Caco-2 (cell line): ENCODE results near the gene SPTA1. TPM values are rescaled to one million over a fixed set of nuclear protein-coding genes. Genes with fewer than 3 reads are reported as not detected.

Experiments used
- BruUV-seq: library from RNA; stranded (reverse); fragments of 400-500 nt; replicated peaks from 2 replicates; lab custom pipeline; 2021; lab: Mats Ljungman, UMichigan
- CTCF ChIA-PET: fragments of 300-600 bp; sonication (Branson Sonifier 250); formaldehyde crosslinking; loops from one replicate; lab custom pipeline; 2022; ENCODE audit warnings: antibody characterized with exemption; lab: Charles Lee
- POLR2A ChIA-PET: fragments of 300-600 bp; sonication (Branson Sonifier 250); formaldehyde crosslinking; loops from one replicate; lab custom pipeline; 2022; ENCODE audit warnings: antibody characterized with exemption; lab: Charles Lee
- DNase-seq, 2 experiments: peaks; one replicate each; pipeline versions ENCODE4 v3.0.0 to v3.0.0-alpha.2; 2020 to 2022
- H3K27me3 ChIP-seq: replicated peaks from 2 replicates; pipeline ENCODE4 v1.6.0; 2011; ENCODE audit warnings: low read length; ENCODE audit not compliant: control insufficient read depth, insufficient read depth
- H3K36me3 ChIP-seq: 2 replicates; pipeline ENCODE4 v1.5.1; 2011; ENCODE audit warnings: low read length; ENCODE audit not compliant: control insufficient read depth, insufficient read depth
- H3K4me1 ChIP-seq: fragments of 250-450 bp; sonication (Bioruptor Pico); 2 replicates; pipeline ENCODE4 v1.5.1; 2020; ENCODE audit warnings: mild to moderate bottlenecking
- H3K4me3 ChIP-seq: 2 replicates; pipeline ENCODE4 v1.5.1; 2011; ENCODE audit warnings: low read depth, mild to moderate bottlenecking, control low read depth, low read length
- H3K9me3 ChIP-seq: fragments of 250-450 bp; sonication (Bioruptor Pico); 2 replicates; pipeline ENCODE4 v1.5.1; 2020; ENCODE audit warnings: mild to moderate bottlenecking, moderate library complexity
- H3K27ac Mint-ChIP-seq: one replicate; pipeline ENCODE4 v1.8.0; 2022; ENCODE audit warnings: mixed read lengths; ENCODE audit not compliant: unreplicated experiment
- H3K27me3 Mint-ChIP-seq: one replicate; pipeline ENCODE4 v1.8.0; 2022; ENCODE audit warnings: mixed read lengths; ENCODE audit not compliant: insufficient read depth, unreplicated experiment
- H3K36me3 Mint-ChIP-seq: one replicate; pipeline ENCODE4 v1.8.0; 2022; ENCODE audit warnings: mild to moderate bottlenecking, mixed read lengths; ENCODE audit not compliant: insufficient read depth, unreplicated experiment
- H3K4me1 Mint-ChIP-seq: one replicate; pipeline ENCODE4 v1.8.0; 2022; ENCODE audit warnings: low read depth, mixed read lengths; ENCODE audit not compliant: unreplicated experiment
- H3K4me3 Mint-ChIP-seq: one replicate; pipeline ENCODE4 v1.8.0; 2022; ENCODE audit warnings: mild to moderate bottlenecking, moderate library complexity, mixed read lengths; ENCODE audit not compliant: unreplicated experiment
- H3K9me3 Mint-ChIP-seq: one replicate; pipeline ENCODE4 v1.8.0; 2022; ENCODE audit warnings: mixed read lengths; ENCODE audit not compliant: unreplicated experiment
- intact Hi-C: fragments of 100-400 bp; cut with micrococcal nuclease; formaldehyde crosslinking; loops from one replicate; pipeline ENCODE4 v1.10.0; 2022; ENCODE audit not compliant: unreplicated experiment
- total RNA-seq: library from RNA; stranded (reverse); gene quantifications from 2 replicates; pipeline ENCODE4 v1.2.3, GENCODE V29; 2022
- TF ChIP-seq, protein P1 (sequence below), 2 experiments: fragments of 200-600 bp in 1 of 2; IDR thresholded peaks; 1 replicate in 1 of 2; 2 replicates in 1 of 2; pipeline versions ENCODE4 v1.5.1 to v1.8.0; 2011 to 2022; ENCODE audit warnings: antibody characterized with exemption in 1 of 2, control low read depth in 1 of 2, inconsistent platforms in 1 of 2, low read depth in 1 of 2, low read length in 1 of 2, mild to moderate bottlenecking in 1 of 2, moderate library complexity in 1 of 2; ENCODE audit not compliant: insufficient read depth in 1 of 2, severe bottlenecking in 1 of 2, unreplicated experiment in 1 of 2

SPTA1 gene
- total RNA-seq, 1 experiment from 2014 or later: not detected

GRCh38 chr1:158579733-158580132 is 106.8 kb downstream of the SPTA1 start, which contains the start of gene OR10X1:
Gene OR10X1 (minus strand): TSS chr1:158579899. CDS start chr1:158579899, 0 bp downstream.
- TF ChIP-seq, protein P1, sequence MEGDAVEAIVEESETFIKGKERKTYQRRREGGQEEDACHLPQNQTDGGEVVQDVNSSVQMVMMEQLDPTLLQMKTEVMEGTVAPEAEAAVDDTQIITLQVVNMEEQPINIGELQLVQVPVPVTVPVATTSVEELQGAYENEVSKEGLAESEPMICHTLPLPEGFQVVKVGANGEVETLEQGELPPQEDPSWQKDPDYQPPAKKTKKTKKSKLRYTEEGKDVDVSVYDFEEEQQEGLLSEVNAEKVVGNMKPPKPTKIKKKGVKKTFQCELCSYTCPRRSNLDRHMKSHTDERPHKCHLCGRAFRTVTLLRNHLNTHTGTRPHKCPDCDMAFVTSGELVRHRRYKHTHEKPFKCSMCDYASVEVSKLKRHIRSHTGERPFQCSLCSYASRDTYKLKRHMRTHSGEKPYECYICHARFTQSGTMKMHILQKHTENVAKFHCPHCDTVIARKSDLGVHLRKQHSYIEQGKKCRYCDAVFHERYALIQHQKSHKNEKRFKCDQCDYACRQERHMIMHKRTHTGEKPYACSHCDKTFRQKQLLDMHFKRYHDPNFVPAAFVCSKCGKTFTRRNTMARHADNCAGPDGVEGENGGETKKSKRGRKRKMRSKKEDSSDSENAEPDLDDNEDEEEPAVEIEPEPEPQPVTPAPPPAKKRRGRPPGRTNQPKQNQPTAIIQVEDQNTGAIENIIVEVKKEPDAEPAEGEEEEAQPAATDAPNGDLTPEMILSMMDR (IDR thresholded peaks at IDR 0.05; ENCODE audit: insufficient read depth in 1 of 2, low read depth in 1 of 2, low read length in 1 of 2, severe bottlenecking in 1 of 2, unreplicated experiment in 1 of 2): no peak
- Mint-ChIP-seq H3K36me3 (no peaks in the 10 kb centered on the region), H3K4me3 (no peak within 1 kb of the TSS), H3K27ac (no peak within 1 kb of the TSS), H3K4me1 (no peaks in the 10 kb centered on the region), H3K27me3 (no peaks in the 10 kb centered on the region), H3K9me3 (no peaks in the 10 kb centered on the region)
- Histone ChIP-seq H3K9me3 (no peaks in the 10 kb centered on the region), H3K27me3 (no peaks in the 10 kb centered on the region), H3K4me3 (no peak within 1 kb of the TSS), H3K4me1 (peaks cover 9% of the 10 kb centered on the region; the same call in 1 of the 2 replicates), H3K36me3 (no peaks in the 10 kb centered on the region)
- BruUV-seq: no TSS peak
- no peak for DNase-seq
- intact Hi-C loops: no loop called here
- ChIA-PET CTCF (no interaction called here), POLR2A (no interaction called here)

GRCh38 chr1:158577561-158577960 is 109.0 kb downstream of the SPTA1 start:
- Mint-ChIP-seq H3K27me3 (no peaks in the 10 kb centered on the region), H3K4me1 (no peaks in the 10 kb centered on the region), H3K27ac (no peak overlapping the region), H3K36me3 (no peaks in the 10 kb centered on the region), H3K9me3 (no peaks in the 10 kb centered on the region), H3K4me3 (no peak overlapping the region)
- ChIA-PET POLR2A (no interaction called here), CTCF (no interaction called here)
- BruUV-seq: no TSS peak
- Histone ChIP-seq H3K36me3 (no peaks in the 10 kb centered on the region), H3K27me3 (no peaks in the 10 kb centered on the region), H3K9me3 (no peaks in the 10 kb centered on the region), H3K4me1 (peaks cover 9% of the 10 kb centered on the region; the same call in 1 of the 2 replicates), H3K4me3 (no peak overlapping the region)
- DNase-seq: no peak
- intact Hi-C loops: no loop called here
- TF ChIP-seq, protein P1 (IDR thresholded peaks at IDR 0.05; ENCODE audit: insufficient read depth in 1 of 2, low read depth in 1 of 2, low read length in 1 of 2, severe bottlenecking in 1 of 2, unreplicated experiment in 1 of 2): no peak

DNA sequence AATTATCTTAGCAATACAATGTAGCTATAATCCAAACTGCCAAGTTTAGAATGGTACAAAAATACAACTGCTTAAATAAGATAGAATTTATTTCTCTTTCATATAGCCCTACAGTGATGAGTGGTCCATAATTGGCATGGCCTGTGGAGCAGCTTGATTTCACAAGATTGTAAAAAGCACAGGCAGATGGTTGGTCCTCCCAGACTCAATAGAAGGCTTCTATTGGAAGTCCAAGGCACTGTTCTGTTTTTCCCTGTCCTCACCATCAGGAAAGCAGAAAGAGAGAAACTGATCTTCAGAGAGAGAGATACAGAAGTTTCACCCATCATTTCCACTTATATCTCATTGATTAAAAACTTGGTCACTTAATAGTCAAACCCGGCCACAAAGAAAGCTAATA is 114.3 kb downstream of the SPTA1 start:
- Histone ChIP-seq H3K4me3 (no peak overlapping the region), H3K4me1 (no peaks in the 10 kb centered on the region), H3K36me3 (no peaks in the 10 kb centered on the region), H3K27me3 (no peaks in the 10 kb centered on the region), H3K9me3 (no peaks in the 10 kb centered on the region)
- H3K4me3 Mint-ChIP-seq: no peak overlapping the region
- H3K9me3 Mint-ChIP-seq: no peaks in the 10 kb centered on the region
- DNase-seq: no peak
- no peaks in the 10 kb centered on the region for H3K4me1 Mint-ChIP-seq
- no peaks in the 10 kb centered on the region for H3K36me3 Mint-ChIP-seq
- ChIA-PET CTCF (no interaction called here), POLR2A (no interaction called here)
- BruUV-seq: no TSS peak
- TF ChIP-seq, protein P1 (IDR thresholded peaks at IDR 0.05; ENCODE audit: insufficient read depth in 1 of 2, low read depth in 1 of 2, low read length in 1 of 2, severe bottlenecking in 1 of 2, unreplicated experiment in 1 of 2): no peak
- H3K27me3 Mint-ChIP-seq: peaks cover 4% of the 10 kb centered on the region
- H3K27ac Mint-ChIP-seq: no peak overlapping the region
- intact Hi-C loops: no loop called here
